HG02840 (cell line): ENCODE measurements around the gene ATP6V1G2.
"Not testable (repeated sequence)": the region's sequence is repeated elsewhere in the genome, so short reads cannot be mapped to it uniquely, and the experiment has no call there.

Source experiments
- ATAC-seq: cut with Tn5 transposase; IDR thresholded peaks from one replicate; pipeline ENCODE4 v1.9.1; 2021; ENCODE audit warnings: mild to moderate bottlenecking, moderate library complexity, moderate number of reproducible peaks; ENCODE audit not compliant: unreplicated experiment, low FRiP score

ATP6V1G2 gene

GRCh38 chr6:31531771-31532643 is 14.4 kb downstream of the ATP6V1G2 start:
- ATAC-seq, result no peak

GRCh38 chr6:31531162-31531561 is 15.2 kb downstream of the ATP6V1G2 start:
- no peak for ATAC-seq

GRCh38 chr6:31530659-31531058 is 15.7 kb downstream of the ATP6V1G2 start:
- no peak for ATAC-seq

- no peak for ATAC-seq
Measured at GRCh38 chr6:31529329-31530150, 16.9 kb downstream of the ATP6V1G2 start.

GRCh38 chr6:31528821-31529328 is 17.5 kb downstream of the ATP6V1G2 start, which contains the start of gene MCCD1:
Gene MCCD1 (plus strand): TSS chr6:31528962. CDS start chr6:31529015, 53 bp downstream.
- ATAC-seq, result no peak

- ATAC-seq, result no peak
Measured at GRCh38 chr6:31528307-31528777, 18.1 kb downstream of the ATP6V1G2 start.

- ATAC-seq, result no peak
Measured at GRCh38 chr6:31525932-31526591, 20.3 kb downstream of the ATP6V1G2 start.

GRCh38 chr6:31525553-31525931 is 20.9 kb downstream of the ATP6V1G2 start:
- ATAC-seq, result no peak

- no peak for ATAC-seq
Measured at GRCh38 chr6:31521835-31522234, 24.6 kb downstream of the ATP6V1G2 start.

- no peak for ATAC-seq
Measured at GRCh38 chr6:31513456-31514165, 32.8 kb downstream of the ATP6V1G2 start.

- no peak for ATAC-seq
Measured at GRCh38 chr6:31510007-31510406, 36.4 kb downstream of the ATP6V1G2 start.

GRCh38 chr6:31509036-31509435 is 37.4 kb downstream of the ATP6V1G2 start:
- not testable (repeated sequence) for ATAC-seq

- ATAC-seq, result no peak
Measured at GRCh38 chr6:31502586-31502985, 43.8 kb downstream of the ATP6V1G2 start.

- ATAC-seq, result not testable (repeated sequence)
Measured at GRCh38 chr6:31499648-31500047, 46.8 kb downstream of the ATP6V1G2 start.

GRCh38 chr6:31498748-31499147 is 47.7 kb downstream of the ATP6V1G2 start:
- ATAC-seq, result no peak

- peak; percentile 47 for ATAC-seq
Measured at GRCh38 chr6:31497531-31498476, 48.6 kb downstream of the ATP6V1G2 start, which contains the start of gene MICB. Gene MICB (plus strand): TSS chr6:31498145. CDS start chr6:31498194, 49 bp downstream.

GRCh38 chr6:31496826-31497225 is 49.6 kb downstream of the ATP6V1G2 start:
- not testable (repeated sequence) for ATAC-seq

- no peak for ATAC-seq
Measured at GRCh38 chr6:31495580-31495979, 50.8 kb downstream of the ATP6V1G2 start.
